Tibial nerve (tissue), 4 donors: ENCODE data around the gene PLEKHG4B.

Experiments used
- CTCF ChIP-seq, 5 experiments: fragments of 200-600 bp in 3 of 5; fragments of 450-650 bp in 2 of 5; sonication (generic) in 3 of 5; IDR thresholded peaks; one replicate each; pipeline ENCODE4 v1.5.1; 2016 to 2019; ENCODE audit warnings: antibody characterized with exemption in 5 of 5, mild to moderate bottlenecking in 3 of 5, moderate library complexity in 2 of 5
- EP300 ChIP-seq, 2 donors: sonication (generic); formaldehyde crosslinking; IDR thresholded peaks; one replicate each; pipeline ENCODE4 v1.6.1; 2017; ENCODE audit warnings: antibody characterized with exemption in 2 of 2, mild to moderate bottlenecking in 1 of 2
- POLR2A ChIP-seq, 2 donors: fragments of 450-650 bp; IDR thresholded peaks; one replicate each; pipeline ENCODE4 v1.6.1; 2017; ENCODE audit warnings: antibody characterized with exemption in 2 of 2, mild to moderate bottlenecking in 2 of 2, moderate library complexity in 2 of 2

GRCh38 chr5:207599-207998, 115.6 kb downstream of the PLEKHG4B start:
- TF ChIP-seq CTCF (IDR thresholded peaks at IDR 0.05), result no peak
- TF ChIP-seq EP300 (IDR thresholded peaks at IDR 0.05), result no peak
- TF ChIP-seq POLR2A (IDR thresholded peaks at IDR 0.05), result no peak
